ENCODE data around the gene NDUFB11.
"Not testable (repeated sequence)": the region's sequence is repeated elsewhere in the genome, so short reads cannot be mapped to it uniquely, and the experiment has no call there.

DNA sequence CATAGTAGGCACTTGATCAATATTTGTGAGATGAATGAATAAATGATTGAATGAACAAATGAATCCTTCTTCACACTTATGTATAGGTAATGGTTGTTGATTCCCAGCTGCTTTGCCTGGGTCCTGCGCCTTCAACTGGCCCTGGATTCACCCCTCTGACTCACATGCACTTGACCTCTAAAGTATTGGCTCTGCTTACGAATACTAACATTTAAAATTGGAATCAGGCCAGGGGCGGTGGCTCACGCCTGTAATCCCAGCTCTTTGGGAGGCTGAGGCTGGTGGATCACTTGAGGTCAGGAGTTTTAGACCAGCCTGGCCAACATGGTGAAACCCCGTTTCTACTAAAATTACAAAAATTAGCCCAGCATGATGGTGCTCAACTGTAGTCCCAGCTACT is 8.9 kb downstream of the NDUFB11 start:
- not testable (repeated sequence) for TF ChIP-seq STAG1 (CRISPR knock-in tag; IDR thresholded peaks at IDR 0.05; ENCODE audit: borderline replicate concordance); ZNF311 (CRISPR knock-in tag; IDR thresholded peaks at IDR 0.05); MAX (CRISPR knock-in tag; IDR thresholded peaks at IDR 0.05); EP300 (IDR thresholded peaks at IDR 0.05; ENCODE audit: low read length); GATA2 (CRISPR knock-in tag; IDR thresholded peaks at IDR 0.05); GTF2F1 (IDR thresholded peaks at IDR 0.05; ENCODE audit: low read depth, low read length); BRCA1 (IDR thresholded peaks at IDR 0.05); BRCA1 (CRISPR knock-in tag; IDR thresholded peaks at IDR 0.05); SMAD1 (IDR thresholded peaks at IDR 0.05; ENCODE audit: low read depth, low read length, partially characterized antibody); MAFG (tag; conservative IDR thresholded peaks at IDR 0.05); HMGXB4 (CRISPR knock-in tag; IDR thresholded peaks at IDR 0.05); SNRNP70 (optimal IDR thresholded peaks at IDR 0.05; ENCODE audit: low read depth, low read length); SLC30A9 (CRISPR knock-in tag; IDR thresholded peaks at IDR 0.05)
- TF ChIP-seq, protein P1, sequence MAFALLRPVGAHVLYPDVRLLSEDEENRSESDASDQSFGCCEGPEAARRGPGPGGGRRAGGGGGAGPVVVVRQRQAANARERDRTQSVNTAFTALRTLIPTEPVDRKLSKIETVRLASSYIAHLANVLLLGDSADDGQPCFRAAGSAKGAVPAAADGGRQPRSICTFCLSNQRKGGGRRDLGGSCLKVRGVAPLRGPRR (CRISPR knock-in tag; IDR thresholded peaks at IDR 0.05), result not testable (repeated sequence)
- TF ChIP-seq, protein P2, sequence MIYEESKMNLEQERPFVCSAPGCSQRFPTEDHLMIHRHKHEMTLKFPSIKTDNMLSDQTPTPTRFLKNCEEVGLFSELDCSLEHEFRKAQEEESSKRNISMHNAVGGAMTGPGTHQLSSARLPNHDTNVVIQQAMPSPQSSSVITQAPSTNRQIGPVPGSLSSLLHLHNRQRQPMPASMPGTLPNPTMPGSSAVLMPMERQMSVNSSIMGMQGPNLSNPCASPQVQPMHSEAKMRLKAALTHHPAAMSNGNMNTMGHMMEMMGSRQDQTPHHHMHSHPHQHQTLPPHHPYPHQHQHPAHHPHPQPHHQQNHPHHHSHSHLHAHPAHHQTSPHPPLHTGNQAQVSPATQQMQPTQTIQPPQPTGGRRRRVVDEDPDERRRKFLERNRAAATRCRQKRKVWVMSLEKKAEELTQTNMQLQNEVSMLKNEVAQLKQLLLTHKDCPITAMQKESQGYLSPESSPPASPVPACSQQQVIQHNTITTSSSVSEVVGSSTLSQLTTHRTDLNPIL (CRISPR knock-in tag; IDR thresholded peaks at IDR 0.05), result not testable (repeated sequence)
